A673 (cell line): ENCODE data around the gene CHD5.

Experiments used
- EZH2 ChIP-seq: fragments of 200-600 bp; sonication (generic); IDR thresholded peaks from 2 replicates; pipeline ENCODE4 v1.6.1; 2017; ENCODE audit warnings: borderline replicate concordance, low read depth, mild to moderate bottlenecking, mixed read lengths, antibody characterized with exemption, low read length; ENCODE audit not compliant: poor library complexity, severe bottlenecking
- TF ChIP-seq, protein P1 (sequence below): fragments of 300-800, 200-600 bp; sonication (generic); conservative IDR thresholded peaks from 2 replicates; pipeline ENCODE4 v1.5.1; 2017; ENCODE audit warnings: low read depth, mild to moderate bottlenecking, antibody characterized with exemption, low read length, moderate library complexity, mixed read lengths

GRCh38 chr1:6066680-6067079, 113.4 kb downstream of the CHD5 start:
- TF ChIP-seq, protein P1, sequence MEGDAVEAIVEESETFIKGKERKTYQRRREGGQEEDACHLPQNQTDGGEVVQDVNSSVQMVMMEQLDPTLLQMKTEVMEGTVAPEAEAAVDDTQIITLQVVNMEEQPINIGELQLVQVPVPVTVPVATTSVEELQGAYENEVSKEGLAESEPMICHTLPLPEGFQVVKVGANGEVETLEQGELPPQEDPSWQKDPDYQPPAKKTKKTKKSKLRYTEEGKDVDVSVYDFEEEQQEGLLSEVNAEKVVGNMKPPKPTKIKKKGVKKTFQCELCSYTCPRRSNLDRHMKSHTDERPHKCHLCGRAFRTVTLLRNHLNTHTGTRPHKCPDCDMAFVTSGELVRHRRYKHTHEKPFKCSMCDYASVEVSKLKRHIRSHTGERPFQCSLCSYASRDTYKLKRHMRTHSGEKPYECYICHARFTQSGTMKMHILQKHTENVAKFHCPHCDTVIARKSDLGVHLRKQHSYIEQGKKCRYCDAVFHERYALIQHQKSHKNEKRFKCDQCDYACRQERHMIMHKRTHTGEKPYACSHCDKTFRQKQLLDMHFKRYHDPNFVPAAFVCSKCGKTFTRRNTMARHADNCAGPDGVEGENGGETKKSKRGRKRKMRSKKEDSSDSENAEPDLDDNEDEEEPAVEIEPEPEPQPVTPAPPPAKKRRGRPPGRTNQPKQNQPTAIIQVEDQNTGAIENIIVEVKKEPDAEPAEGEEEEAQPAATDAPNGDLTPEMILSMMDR, result no peak
- TF ChIP-seq EZH2, result no peak
